Ascending aorta (tissue), 2 donors: ENCODE measurements around the gene ACTC1. TPM values are rescaled to one million over a fixed set of nuclear protein-coding genes. Genes with fewer than 3 reads are reported as not detected.

Source experiments
- DNase-seq, 2 donors: peaks; one replicate each; pipeline ENCODE4 v3.0.0-alpha.2; 2019; ENCODE audit warnings: low spot score in 2 of 2
- H3K27ac ChIP-seq, 2 donors: fragments of 200-600 bp; sonication (generic); one replicate each; pipeline ENCODE4 v1.5.1; 2016 to 2017; ENCODE audit warnings: mild to moderate bottlenecking in 1 of 2
- H3K27me3 ChIP-seq: fragments of 200-600 bp; sonication (generic); one replicate; pipeline ENCODE4 v1.5.1; 2017
- H3K36me3 ChIP-seq, 2 donors: fragments of 200-600 bp; sonication (generic); one replicate each; pipeline ENCODE4 v1.5.1; 2016
- H3K4me1 ChIP-seq, 2 donors: fragments of 200-600 bp; sonication (generic); one replicate each; pipeline ENCODE4 v1.5.1; 2016 to 2017; ENCODE audit warnings: mild to moderate bottlenecking in 1 of 2
- H3K4me3 ChIP-seq, 2 donors: fragments of 200-600 bp; sonication (generic); one replicate each; pipeline ENCODE4 v1.5.1; 2016 to 2017; ENCODE audit warnings: mild to moderate bottlenecking in 1 of 2
- H3K9me3 ChIP-seq, 2 donors: fragments of 200-600 bp; sonication (generic); one replicate each; pipeline ENCODE4 v1.5.1; 2016
- intact Hi-C: fragments of 100-400 bp; cut with DNase I; formaldehyde crosslinking; loops from one replicate; pipeline ENCODE4 v1.15.1; 2023
- total RNA-seq: library from RNA; depleted of rRNA; stranded (reverse); fragments of >200 nt; gene quantifications from one replicate; pipeline ENCODE4 v1.1.0, GENCODE V29; 2016
- TF ChIP-seq, protein P1 (sequence below), 3 experiments: fragments of 200-600 bp in 2 of 3; fragments of 450-650 bp in 1 of 3; sonication (generic) in 2 of 3; IDR thresholded peaks; one replicate each; pipeline ENCODE4 v1.5.1; 2016 to 2019; ENCODE audit warnings: antibody characterized with exemption in 3 of 3, mild to moderate bottlenecking in 1 of 3, moderate library complexity in 1 of 3

The ACTC1 gene
- total RNA-seq: 30.2 TPM

DNA sequence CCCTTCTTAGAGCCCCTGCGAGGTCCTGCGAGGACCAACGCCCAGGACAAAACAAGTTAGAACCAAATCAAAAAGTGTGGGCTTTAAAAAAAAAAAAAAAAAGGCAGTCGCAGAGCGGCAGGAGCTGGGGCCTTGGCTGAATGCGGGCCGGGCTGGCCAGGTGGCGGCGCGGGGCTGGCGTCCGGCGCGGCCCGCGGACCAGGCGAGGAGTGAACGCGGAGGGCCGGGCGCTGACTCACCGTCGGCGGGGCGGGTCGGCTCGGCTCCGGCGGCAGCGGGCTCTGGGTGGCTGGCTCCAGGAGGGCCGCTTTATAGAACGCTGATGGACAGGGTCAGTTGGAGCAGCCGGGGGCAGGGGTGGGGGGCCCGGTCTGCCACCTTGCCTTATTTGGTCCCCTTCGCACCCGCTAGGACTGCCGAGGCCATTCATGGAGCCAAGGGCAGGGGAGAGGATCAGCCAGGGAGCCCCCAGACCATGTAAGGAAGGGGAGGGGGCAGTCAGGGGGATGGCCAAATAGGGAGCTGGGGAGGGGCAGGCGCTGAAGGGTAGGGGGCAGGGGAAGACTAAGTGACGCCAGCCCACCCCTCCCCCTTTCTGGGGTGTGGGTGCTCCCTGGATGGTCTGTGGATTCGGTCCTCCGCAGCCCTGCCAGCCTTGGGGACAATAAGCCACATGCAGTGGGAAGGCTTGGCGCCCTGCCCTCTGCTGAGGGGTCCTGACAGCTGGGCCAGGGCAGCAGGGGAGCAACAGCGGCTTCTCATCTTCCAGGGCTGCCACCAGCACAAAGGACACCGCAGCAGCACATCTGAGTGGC lies at the start of gene ACTC1:
ACTC1 (minus strand) TSS at position 283 of the 815 bp plus-strand sequence. CDS start 741 bp downstream, outside the sequence.
- intact Hi-C loops: loop anchor here (1.0 to 10.0 kb wide), 6 partner anchors 15 to 741 kb away; no protein-coding TSS in a partner anchor
- peak within 1 kb of the TSS; percentile 84 to 87 for H3K27ac ChIP-seq
- H3K4me3 ChIP-seq: peak within 1 kb of the TSS; percentile 47 to 66
- peaks cover 0 to 15% of the 10 kb centered on the region in 2 donors for H3K36me3 ChIP-seq
- no peaks in the 10 kb centered on the region for H3K27me3 ChIP-seq
- peak in 1 of 2 donors; percentile 86 for DNase-seq
- H3K9me3 ChIP-seq: no peaks in the 10 kb centered on the region
- H3K4me1 ChIP-seq: peaks cover 5 to 31% of the 10 kb centered on the region in 2 donors
- TF ChIP-seq, protein P1, sequence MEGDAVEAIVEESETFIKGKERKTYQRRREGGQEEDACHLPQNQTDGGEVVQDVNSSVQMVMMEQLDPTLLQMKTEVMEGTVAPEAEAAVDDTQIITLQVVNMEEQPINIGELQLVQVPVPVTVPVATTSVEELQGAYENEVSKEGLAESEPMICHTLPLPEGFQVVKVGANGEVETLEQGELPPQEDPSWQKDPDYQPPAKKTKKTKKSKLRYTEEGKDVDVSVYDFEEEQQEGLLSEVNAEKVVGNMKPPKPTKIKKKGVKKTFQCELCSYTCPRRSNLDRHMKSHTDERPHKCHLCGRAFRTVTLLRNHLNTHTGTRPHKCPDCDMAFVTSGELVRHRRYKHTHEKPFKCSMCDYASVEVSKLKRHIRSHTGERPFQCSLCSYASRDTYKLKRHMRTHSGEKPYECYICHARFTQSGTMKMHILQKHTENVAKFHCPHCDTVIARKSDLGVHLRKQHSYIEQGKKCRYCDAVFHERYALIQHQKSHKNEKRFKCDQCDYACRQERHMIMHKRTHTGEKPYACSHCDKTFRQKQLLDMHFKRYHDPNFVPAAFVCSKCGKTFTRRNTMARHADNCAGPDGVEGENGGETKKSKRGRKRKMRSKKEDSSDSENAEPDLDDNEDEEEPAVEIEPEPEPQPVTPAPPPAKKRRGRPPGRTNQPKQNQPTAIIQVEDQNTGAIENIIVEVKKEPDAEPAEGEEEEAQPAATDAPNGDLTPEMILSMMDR (IDR thresholded peaks at IDR 0.05): peak in 2 of 3 experiments; percentile 13 to 34

DNA sequence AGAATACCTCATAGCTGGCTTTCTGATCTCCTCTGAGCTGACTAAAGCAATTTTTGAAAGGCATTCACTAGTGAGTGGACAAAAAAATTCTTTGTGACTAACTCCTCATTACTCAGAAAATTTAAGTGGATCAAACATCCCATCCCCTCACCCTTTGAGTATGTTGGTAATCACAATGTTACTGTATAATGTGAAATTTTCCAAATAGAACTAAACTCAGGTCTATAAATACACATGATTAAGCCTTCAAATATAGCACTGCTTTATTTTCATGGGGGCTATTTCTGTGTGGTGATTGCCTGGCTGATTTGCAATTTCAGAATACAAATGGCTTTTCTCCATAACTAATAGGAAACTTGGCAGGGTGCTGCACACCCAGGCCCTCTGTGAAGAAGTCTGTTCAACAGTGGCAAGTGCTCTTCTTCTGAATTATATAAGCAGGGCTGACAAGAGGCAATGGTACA lies 45.9 kb upstream of the ACTC1 start:
- Histone ChIP-seq H3K27ac (peak overlapping the region; percentile 65 to 68), H3K27me3 (no peaks in the 10 kb centered on the region), H3K4me1 (peaks cover 4 to 17% of the 10 kb centered on the region in 2 donors), H3K9me3 (no peaks in the 10 kb centered on the region), H3K36me3 (no peaks in the 10 kb centered on the region), H3K4me3 (no peak overlapping the region)
- peak in 1 of 2 donors; percentile 80 for DNase-seq
- TF ChIP-seq, protein P1 (IDR thresholded peaks at IDR 0.05): no peak
- intact Hi-C loops: loop anchor here (1.0 kb wide), 2 partner anchors 14 to 46 kb away; partner anchors contain the start of gene ACTC1

DNA sequence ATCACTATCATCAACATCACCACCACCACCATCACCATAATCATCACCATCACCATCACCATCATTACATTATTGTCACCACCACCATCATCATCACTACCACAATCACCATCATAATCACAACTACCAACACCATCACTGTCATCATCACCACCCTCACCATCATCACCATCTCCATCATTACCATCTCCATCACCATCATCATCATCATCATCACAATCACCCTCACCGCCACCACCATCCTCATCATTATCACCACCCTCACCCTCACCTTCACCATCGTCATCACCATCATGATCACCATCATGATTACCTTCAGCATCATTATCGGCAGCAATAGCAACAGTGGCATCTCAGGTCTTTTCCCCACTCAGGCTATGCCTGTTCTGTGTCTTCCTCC lies 42.9 kb upstream of the ACTC1 start:
- H3K4me3 ChIP-seq: no peak overlapping the region
- TF ChIP-seq, protein P1 (IDR thresholded peaks at IDR 0.05): no peak
- H3K27me3 ChIP-seq: no peaks in the 10 kb centered on the region
- H3K27ac ChIP-seq: peak overlapping the region in 1 of 2 donors; percentile 57
- intact Hi-C loops: no loop called here
- peaks cover 4 to 17% of the 10 kb centered on the region in 2 donors for H3K4me1 ChIP-seq
- H3K9me3 ChIP-seq: no peaks in the 10 kb centered on the region
- H3K36me3 ChIP-seq: no peaks in the 10 kb centered on the region
- DNase-seq: no peak

DNA sequence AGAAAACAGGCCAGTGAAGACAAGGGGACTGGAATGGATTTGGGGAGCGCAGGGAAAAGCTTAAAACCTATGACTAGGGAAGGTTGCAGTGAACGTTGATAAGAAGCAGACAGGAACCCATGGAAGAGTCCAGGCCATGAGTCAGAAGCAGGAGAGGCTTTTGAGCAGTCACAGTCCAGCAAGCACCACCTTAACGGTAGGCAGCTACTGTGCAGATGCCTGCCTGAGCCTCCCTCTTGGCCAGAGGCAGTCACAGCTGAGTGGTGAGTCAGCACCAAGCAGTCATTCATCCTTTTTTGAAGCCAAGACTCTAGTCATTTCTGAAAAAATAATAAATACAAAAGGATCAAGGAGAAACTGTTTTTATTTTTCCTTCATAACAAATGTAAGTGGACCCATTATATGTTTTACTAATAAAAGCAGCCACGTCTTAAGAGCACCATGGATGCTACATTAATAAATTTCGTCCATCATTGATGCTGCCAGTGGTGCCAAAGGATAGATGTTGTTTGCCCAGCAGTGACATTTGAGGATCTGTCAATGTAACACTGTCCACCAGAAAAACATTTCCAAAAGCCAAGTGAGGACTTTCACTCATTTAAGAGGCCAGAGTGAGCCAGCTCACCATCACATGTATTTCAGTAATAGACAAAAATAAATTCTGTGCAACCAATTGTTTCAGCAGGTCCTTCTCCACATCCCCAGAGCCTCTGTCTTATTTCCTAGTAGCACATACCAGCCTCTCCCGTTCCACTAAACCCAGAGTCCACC lies 42.1 kb upstream of the ACTC1 start:
- no peak overlapping the region for H3K4me3 ChIP-seq
- H3K9me3 ChIP-seq: no peaks in the 10 kb centered on the region
- TF ChIP-seq, protein P1 (IDR thresholded peaks at IDR 0.05): no peak
- peak overlapping the region; percentile 36 to 57 for H3K27ac ChIP-seq
- H3K36me3 ChIP-seq: no peaks in the 10 kb centered on the region
- intact Hi-C loops: loop anchor here (1.0 kb wide), 1 partner anchor 27 kb away; no protein-coding TSS in a partner anchor
- H3K27me3 ChIP-seq: no peaks in the 10 kb centered on the region
- peak; percentile 44 to 85 for DNase-seq
- peaks cover 4 to 17% of the 10 kb centered on the region in 2 donors for H3K4me1 ChIP-seq

DNA sequence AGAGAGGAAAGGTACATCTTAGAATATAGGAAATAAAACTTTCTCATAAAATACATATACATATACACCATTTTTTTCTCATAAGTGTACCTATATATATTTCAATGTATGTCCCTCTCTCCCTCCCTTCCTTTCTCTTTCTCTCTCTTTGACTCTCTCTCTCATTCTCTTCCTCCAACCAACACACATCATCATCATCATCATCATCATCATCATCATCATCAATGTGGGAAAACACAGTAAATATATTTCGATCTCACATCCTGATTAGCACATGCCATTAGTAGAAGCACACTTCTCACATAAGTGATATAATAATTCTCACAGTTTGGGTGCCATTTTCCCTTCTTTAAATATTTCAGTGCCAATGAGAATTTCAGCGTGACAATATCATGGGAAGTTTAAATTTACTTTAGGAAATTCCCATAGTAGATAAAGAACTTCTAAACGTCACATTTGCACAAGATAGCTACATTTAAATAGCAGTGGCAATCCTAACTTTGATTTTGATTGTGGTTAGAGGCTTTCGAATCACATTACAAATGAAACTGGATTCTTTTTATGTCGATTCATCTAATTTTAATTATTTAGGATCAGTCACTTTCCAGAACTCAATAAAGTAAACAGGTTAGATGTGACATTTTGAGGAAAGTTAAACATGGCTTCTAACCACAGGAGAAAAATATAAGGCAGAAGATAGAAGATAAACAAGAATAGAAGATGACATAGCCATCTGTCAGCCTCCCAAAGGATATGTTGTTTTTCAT lies 33.0 kb upstream of the ACTC1 start:
- intact Hi-C loops: no loop called here
- Histone ChIP-seq H3K4me1 (peaks cover 0 to 3% of the 10 kb centered on the region in 2 donors), H3K4me3 (no peak overlapping the region), H3K9me3 (no peaks in the 10 kb centered on the region), H3K27ac (no peak overlapping the region), H3K27me3 (no peaks in the 10 kb centered on the region), H3K36me3 (no peaks in the 10 kb centered on the region)
- no peak for DNase-seq
- TF ChIP-seq, protein P1 (IDR thresholded peaks at IDR 0.05): no peak
